Measurements from ENCODE around the gene TUBB4B.

TUBB4B gene

GRCh38 chr9:137273095-137273490, 32.0 kb downstream of the TUBB4B start:
- no peak for DNase-seq

- DNase-seq, result no peak
These were observed 32.7 kb downstream of the TUBB4B start for GRCh38 chr9:137273611-137274320.

DNA sequence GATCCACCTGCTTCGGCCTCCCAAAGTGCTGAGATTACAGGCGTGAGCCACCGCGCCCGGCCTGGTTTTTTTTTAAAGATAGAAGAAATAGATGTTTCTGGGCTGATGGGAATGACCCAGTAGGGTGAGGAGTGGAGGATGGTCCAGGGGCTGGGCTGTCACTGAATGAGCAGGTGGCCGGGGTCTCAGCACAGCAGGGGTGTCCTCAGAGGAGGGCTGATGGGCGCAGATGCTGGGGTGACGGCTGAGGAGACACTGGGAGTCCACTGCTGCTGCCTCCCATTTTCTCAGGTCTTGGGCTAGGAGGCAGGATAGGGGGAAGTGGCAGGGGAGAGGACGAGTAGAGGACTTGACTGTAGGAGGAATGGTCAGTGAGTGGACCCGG, 34.1 kb downstream of the TUBB4B start:
- DNase-seq, result no peak

DNA sequence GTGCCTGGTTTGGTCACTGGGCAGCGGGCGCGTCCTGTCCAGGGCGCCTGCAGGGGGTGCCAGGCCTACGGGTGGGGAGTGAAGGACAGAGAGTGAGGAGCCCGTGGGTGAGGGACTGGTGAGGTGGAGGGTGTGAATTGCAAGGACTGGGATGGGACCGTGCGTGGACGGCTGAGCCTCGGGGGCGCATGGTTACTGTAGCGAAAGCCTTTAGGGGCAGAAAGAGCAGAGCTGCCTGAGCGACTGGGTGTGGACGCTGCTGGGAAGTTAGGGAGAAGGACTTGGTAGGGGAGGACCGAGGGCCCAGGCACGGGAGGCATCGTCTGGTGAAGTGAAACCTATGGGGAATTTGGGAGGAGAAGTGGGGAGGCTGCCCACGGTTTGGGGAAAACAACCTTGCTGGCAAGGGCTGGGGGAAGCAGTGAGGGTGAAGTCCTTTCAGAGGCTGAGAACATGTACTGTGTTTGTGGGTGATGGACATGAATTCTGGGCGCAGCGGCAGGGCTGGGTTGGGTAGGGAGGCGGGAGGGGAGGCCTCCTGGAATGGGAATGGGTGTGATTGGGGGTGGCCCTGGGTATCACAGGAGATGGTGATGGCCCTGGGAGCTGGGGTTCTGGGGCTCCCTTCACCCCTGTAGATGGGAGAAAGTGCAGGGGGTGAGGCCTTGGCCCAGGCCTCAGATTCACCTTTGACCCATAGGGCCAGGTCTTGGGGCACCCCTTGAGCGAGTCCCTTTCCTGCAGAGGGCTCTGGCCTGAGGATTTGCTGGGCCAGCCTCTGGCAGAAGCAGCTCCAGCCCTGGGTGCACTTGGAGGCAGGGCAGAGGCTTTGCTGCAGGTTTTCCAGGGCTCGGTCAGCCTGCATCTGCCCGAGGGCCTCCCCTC, 34.7 kb downstream of the TUBB4B start:
- DNase-seq, result peak; percentile 61

DNA sequence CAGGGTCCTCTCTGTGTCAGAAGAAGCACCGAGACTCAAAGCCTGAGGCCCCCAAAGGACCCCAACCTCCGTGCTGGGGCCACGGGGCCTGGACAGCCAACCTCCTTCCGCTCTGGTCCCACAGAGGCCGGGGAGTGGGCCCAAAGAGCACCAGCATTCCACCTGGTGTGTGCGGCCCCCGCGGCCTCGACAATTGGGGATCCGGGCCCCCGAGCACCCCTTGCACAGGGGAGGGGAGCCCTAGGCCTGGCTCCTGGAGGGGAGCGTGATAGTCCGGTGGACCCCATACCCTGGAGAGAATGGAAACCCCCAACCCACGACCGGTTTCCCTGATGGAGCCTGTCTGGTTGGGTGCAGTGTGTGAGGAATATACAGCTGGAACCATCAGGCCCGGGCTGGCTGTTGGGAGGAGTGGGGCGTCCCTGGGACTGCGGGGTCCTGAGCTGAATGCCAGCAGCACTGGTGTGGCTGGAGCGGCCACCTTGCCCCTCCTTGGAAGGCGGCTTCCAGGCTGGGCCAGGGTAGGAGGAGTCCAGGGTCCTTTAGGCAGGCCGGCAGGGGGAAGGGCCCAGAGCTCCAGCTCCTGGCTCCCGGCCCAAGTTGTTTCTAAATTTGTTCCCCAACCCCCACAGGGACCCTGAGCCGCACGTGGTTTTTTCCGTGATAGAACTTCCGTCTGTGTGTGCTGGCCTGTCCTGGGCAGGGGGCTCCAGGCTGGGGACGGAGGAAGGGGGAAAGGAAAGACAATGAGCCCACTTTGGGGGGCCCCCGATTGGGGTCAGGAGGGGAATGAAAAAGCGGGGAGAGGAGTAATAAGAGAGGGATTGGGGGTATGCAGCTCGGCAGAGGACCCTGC, 35.6 kb downstream of the TUBB4B start:
- peak; percentile 23 for DNase-seq

DNA sequence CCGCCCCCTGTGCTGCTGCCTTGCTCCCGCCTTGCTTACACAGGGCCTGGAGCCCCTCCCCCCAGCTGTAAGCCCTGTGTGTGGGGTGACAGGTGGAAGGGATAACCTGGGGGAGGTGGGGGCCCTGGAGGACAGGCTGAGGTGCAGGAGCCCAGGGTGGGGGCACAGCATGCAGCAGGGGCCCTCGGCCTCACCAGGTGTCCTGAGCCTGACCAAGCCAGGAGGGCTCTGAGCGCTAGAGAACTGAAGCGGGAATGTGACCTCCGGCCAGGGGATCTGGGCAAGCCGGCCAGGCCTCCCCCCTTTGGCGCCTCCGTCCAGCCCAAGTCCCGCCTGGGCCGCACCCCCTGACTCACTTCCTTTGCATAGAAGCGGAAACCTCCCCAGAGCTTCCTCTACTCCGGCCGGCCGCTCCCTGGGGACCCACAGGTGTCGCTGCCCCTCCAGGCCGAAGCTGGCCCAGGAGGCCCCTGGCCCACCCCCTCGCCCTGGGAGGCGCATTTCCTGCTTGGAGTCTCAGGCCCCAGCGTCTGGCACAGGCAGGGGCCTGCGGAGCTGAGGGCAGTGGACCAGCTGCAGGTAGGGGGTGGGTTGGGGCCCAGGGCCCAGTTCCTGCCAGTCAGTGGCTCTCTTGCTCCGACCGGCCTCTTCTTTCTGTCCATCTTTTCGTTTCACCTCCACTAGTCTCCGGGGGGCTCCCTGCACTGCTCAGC, 36.4 kb downstream of the TUBB4B start, which contains the start of gene TOR4A:
Gene TOR4A (plus strand): TSS at position 398 of the 713 bp plus-strand sequence. CDS start 964 bp downstream, outside the sequence.
- DNase-seq, result peak; percentile 87

- peak; percentile 60 for DNase-seq
These were observed 37.1 kb downstream of the TUBB4B start for GRCh38 chr9:137278061-137278701.

- DNase-seq, result no peak
These were observed 37.9 kb downstream of the TUBB4B start for GRCh38 chr9:137278721-137279711.

GRCh38 chr9:137279741-137280473, 38.8 kb downstream of the TUBB4B start:
- DNase-seq, result no peak

DNA sequence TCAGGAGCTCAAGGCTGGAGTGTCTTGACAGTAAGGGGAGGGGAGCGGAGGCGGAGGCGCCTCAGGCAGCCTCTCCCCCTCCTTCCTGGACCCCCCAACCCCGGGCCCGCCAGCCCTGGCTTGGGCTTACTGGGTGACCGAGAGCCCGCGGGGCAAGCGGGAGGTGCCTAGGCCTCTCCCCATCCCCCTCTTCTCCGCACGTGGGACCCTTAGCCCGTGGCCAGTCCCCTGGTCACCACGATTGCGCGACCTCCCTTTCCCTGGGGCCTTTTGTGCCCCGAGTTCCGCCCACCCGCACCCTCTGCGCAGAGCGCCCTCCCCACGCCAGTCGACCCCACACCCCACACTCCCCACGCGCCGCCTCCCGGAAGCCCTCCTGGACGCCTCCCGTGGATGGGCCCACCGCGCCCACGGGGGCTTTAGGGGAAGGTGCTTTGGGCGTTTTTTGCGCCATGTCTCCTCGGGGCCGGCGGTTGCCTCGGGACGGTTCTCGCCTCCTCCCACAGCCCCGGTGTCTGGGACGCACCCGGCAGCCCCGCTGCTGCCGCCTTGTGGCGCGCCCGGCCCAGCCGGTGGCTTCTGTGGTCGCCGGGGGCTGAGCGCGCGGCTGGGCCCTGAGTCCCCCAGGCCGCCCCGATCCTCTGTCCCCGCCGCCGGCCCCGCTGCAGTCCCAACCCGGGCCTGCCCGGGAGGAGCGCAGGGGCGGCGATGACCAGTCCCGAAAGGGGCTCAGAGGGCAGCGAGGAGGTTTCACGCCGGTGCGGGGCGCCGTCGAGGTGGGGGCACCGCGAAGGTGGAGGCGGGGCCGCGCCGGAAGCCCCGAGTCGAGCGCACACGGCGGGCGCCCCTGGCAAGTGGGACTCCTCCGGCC, 39.6 kb downstream of the TUBB4B start:
- DNase-seq, result peak; percentile 21

DNA sequence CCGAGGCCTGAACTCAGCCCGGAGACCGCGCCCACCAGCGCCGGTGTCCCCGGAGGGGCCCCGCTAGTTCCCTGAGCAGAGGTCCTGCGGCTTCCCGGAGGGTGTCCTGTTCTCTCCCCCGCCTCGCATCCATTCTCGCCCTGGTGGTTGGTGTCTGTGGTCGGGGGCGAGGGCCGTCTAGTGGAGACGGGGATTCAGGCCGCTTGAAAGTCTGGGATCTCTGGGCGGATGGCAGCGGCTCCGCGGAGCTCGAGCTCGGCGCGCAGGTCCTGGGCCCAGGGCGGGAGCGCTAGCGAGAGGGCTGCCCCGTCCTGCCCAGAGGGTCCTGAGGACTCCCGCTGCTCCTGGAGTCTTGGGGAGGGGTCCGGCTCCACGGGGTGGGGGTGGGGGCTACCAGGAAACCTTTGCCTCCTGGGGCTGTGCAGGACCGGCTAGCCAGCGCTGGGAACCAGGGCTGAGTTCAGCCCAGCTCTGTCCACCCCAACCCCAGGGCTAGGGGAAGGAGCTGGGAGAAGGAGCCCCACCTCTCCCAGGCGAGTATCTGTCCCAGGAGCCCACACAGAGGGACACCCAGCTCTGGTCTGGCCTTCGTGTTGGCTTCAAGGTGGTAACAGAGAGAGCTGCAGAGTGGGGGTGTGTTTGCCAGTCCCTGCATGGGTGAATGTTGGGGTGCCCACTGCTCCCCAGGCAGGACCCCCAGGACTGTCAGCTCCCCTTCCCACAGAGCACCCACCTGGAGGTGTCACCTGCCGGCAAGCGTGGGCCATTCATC, 40.4 kb downstream of the TUBB4B start:
- DNase-seq, result no peak

DNA sequence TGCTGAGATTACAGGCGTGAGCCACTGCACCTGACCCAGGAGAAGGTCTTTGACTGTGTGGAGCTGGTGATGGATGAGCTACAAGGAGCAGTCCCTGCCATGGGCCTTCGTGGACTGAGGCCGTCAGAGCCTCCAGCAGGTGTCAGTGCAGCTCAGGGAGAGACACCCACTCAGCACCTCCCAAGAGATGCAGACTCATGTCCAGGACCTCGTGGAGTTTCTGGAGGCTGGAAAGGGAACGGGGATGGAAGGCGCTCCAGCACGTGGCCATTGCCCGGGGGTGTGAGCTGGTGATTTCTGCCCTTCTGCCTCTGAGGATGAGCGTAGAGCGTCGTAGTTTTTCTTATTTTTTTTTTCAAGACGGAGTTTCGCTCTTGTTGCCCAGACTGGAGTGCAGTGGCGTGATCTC, 45.9 kb downstream of the TUBB4B start:
- no peak for DNase-seq

- no peak for DNase-seq
These were observed 52.0 kb downstream of the TUBB4B start for GRCh38 chr9:137293094-137293481.
